Colonic mucosa (tissue), 4 donors: ENCODE data around the gene TRIML2. TPM values are rescaled to one million over a fixed set of nuclear protein-coding genes. Genes with fewer than 3 reads are reported as not detected.

Experiments
- DNase-seq: peaks from one replicate; pipeline ENCODE4 v3.0.0-alpha.2; 2020
- H3K27ac ChIP-seq: fragments of 200-600 bp; one replicate; pipeline ENCODE4 v1.8.0; 2021
- H3K27me3 ChIP-seq: fragments of 200-600 bp; one replicate; pipeline ENCODE4 v1.8.0; 2021
- H3K36me3 ChIP-seq: fragments of 200-600 bp; one replicate; pipeline ENCODE4 v1.8.0; 2021
- H3K4me1 ChIP-seq: fragments of 200-600 bp; one replicate; pipeline ENCODE4 v1.8.0; 2021; ENCODE audit warnings: mild to moderate bottlenecking
- H3K4me3 ChIP-seq: fragments of 200-600 bp; one replicate; pipeline ENCODE4 v1.8.0; 2021
- H3K9ac ChIP-seq, 2 donors: one replicate each; pipeline ENCODE4 v1.7.0; 2013; ENCODE audit warnings: control low read depth in 2 of 2, low read depth in 2 of 2, low read length in 2 of 2
- H3K9me3 ChIP-seq: fragments of 200-600 bp; one replicate; pipeline ENCODE4 v1.8.0; 2021
- intact Hi-C: fragments of 100-400 bp; cut with DNase I; formaldehyde crosslinking; loops from one replicate; pipeline ENCODE4 v1.14.1; 2022
- total RNA-seq, 2 donors: library from RNA; stranded (reverse); fragmentation: NEBNext Ultra II Directional in 1 of 2; extraction: Animal tissue kit (Norgen Biotek cat#: 25700) in 1 of 2; gene quantifications; one replicate each; pipeline ENCODE4 v1.2.1, GENCODE V29; 2021
- TF ChIP-seq, protein P1 (sequence below): fragments of 200-600 bp; IDR thresholded peaks from one replicate; pipeline ENCODE4 v1.8.0; 2022; ENCODE audit warnings: antibody characterized with exemption, mild to moderate bottlenecking
- donor health status: healthy.
- donor health status: DM: no; HTN: no; CAD: no.
- donor health status: DM: no; HTN: no; CAD: no.

The TRIML2 gene
- total RNA-seq, 2 donors from 2014 or later = 0.20 TPM; not detected in 1

DNA sequence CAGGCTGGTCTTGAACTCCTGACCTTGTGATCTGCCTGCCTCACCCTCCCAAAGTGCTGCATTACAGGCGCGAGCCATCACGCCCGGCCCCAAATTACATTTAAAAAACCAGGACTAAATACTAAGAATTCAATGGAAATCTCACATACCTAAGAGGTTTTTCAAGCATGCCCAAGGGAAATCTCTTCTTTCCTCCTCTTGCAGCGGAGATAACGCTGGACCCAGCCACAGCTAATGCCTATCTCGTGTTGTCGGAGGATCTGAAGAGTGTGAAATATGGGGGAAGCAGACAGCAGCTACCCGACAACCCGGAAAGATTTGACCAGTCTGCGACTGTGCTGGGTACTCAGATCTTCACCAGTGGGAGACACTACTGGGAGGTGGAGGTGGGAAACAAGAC lies 37.2 kb upstream of the TRIML2 start:
- H3K27me3 ChIP-seq = no peaks in the 10 kb centered on the region
- H3K4me3 ChIP-seq = no peak overlapping the region
- H3K27ac ChIP-seq = no peak overlapping the region
- no peaks in the 10 kb centered on the region for H3K4me1 ChIP-seq
- no peaks in the 10 kb centered on the region for H3K9me3 ChIP-seq
- no peak overlapping the region for H3K9ac ChIP-seq
- TF ChIP-seq, protein P1, sequence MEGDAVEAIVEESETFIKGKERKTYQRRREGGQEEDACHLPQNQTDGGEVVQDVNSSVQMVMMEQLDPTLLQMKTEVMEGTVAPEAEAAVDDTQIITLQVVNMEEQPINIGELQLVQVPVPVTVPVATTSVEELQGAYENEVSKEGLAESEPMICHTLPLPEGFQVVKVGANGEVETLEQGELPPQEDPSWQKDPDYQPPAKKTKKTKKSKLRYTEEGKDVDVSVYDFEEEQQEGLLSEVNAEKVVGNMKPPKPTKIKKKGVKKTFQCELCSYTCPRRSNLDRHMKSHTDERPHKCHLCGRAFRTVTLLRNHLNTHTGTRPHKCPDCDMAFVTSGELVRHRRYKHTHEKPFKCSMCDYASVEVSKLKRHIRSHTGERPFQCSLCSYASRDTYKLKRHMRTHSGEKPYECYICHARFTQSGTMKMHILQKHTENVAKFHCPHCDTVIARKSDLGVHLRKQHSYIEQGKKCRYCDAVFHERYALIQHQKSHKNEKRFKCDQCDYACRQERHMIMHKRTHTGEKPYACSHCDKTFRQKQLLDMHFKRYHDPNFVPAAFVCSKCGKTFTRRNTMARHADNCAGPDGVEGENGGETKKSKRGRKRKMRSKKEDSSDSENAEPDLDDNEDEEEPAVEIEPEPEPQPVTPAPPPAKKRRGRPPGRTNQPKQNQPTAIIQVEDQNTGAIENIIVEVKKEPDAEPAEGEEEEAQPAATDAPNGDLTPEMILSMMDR = no peak
- H3K36me3 ChIP-seq = no peaks in the 10 kb centered on the region
- DNase-seq = no peak
- intact Hi-C loops = no loop called here

DNA sequence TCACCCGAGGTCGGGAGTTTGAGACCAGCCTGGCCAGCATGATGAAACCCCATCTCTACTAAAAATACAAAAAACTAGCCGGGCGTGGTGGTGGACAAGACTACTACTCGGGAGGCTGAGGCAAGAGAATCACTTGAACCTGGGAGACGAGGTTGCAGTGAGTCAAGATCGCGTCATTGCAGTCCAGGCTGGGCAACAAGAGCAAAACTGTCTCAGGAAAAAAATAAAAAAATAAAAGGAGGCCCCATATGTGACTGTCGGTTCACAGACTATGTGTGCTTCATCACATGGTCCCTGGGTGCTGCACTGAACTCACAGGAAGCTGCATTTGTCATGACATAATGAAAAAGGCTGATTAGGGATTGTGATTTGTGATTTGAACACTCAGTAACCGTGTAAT lies 36.2 kb upstream of the TRIML2 start:
- no peaks in the 10 kb centered on the region for H3K9me3 ChIP-seq
- no peaks in the 10 kb centered on the region for H3K27me3 ChIP-seq
- H3K4me3 ChIP-seq = no peak overlapping the region
- DNase-seq = no peak
- H3K27ac ChIP-seq = no peak overlapping the region
- H3K9ac ChIP-seq = no peak overlapping the region
- no peaks in the 10 kb centered on the region for H3K4me1 ChIP-seq
- intact Hi-C loops = no loop called here
- no peaks in the 10 kb centered on the region for H3K36me3 ChIP-seq
- TF ChIP-seq, protein P1 = no peak

DNA sequence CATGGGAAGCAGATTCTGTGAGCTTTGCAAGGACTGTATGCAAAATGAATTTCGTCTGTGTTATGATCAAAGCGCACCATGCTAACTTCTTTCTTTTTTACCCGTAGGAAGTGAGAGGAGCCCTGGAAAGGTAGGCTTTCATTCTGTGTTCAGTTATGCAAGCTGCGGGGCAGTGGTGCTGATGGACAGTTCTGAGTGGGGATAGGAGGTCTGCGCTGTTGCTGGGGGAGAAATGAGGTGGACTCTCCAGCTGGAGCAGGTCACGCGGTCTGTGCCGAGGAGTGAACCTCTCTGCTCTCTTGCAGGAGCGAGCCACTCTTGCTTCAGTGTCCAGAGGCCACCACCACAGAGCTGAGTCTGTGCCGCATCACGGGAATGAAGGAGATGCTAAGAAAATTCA lies 34.3 kb upstream of the TRIML2 start:
- DNase-seq = no peak
- Histone ChIP-seq H3K4me1 (no peaks in the 10 kb centered on the region), H3K9me3 (no peaks in the 10 kb centered on the region), H3K27me3 (no peaks in the 10 kb centered on the region), H3K4me3 (no peak overlapping the region), H3K27ac (no peak overlapping the region), H3K9ac (no peak overlapping the region), H3K36me3 (no peaks in the 10 kb centered on the region)
- TF ChIP-seq, protein P1 = no peak
- intact Hi-C loops = no loop called here

DNA sequence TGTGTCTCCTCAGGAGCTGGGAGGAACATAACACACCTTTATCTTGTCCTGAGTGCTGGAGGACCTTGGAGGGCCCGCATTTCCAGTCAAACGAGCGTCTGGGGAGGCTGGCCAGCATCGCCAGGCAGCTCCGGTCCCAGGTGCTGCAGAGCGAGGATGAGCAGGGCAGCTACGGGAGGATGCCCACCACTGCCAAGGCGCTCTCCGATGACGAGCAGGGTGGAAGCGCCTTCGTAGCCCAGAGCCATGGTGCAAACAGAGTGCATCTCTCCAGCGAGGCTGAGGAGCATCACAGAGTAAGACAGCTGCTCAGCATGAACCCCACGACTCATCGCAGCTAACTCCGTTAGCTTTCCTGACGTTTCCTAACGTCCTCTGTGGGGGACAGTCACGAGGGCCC lies 30.3 kb upstream of the TRIML2 start:
- H3K36me3 ChIP-seq = no peaks in the 10 kb centered on the region
- TF ChIP-seq, protein P1 = no peak
- no peaks in the 10 kb centered on the region for H3K4me1 ChIP-seq
- H3K27ac ChIP-seq = no peak overlapping the region
- H3K27me3 ChIP-seq = no peaks in the 10 kb centered on the region
- no peak overlapping the region for H3K4me3 ChIP-seq
- no peak for DNase-seq
- intact Hi-C loops = no loop called here
- H3K9ac ChIP-seq = no peak overlapping the region
- no peaks in the 10 kb centered on the region for H3K9me3 ChIP-seq

DNA sequence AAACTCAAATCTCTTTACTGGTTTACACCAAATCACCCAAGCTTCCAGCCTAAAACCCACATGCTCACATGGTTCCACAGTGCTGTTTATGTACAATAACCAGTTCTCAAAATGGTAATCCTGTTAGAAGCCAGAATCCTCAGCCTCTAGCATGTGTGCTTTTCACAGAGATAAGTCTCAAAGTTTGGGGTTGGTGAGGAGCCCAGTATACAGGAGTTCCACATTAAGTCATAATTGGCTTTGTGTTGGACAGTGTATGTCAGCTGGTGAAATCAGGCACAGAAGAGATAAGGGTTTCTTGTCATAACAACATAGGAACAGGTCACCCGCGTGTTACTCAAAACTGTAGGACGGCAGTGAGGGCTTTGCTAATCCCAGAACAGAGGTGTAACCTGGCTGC lies 29.7 kb upstream of the TRIML2 start, which contains the start of gene TRIML1:
TSS of gene TRIML1 (plus strand) at position 301 of the 400 bp plus-strand sequence. CDS start 118 bp downstream, outside the sequence.
- H3K9ac ChIP-seq = no peak within 1 kb of the TSS
- no peak for DNase-seq
- TF ChIP-seq, protein P1 = no peak
- H3K36me3 ChIP-seq = no peaks in the 10 kb centered on the region
- H3K27ac ChIP-seq = no peak within 1 kb of the TSS
- intact Hi-C loops = no loop called here
- H3K27me3 ChIP-seq = no peaks in the 10 kb centered on the region
- H3K9me3 ChIP-seq = no peaks in the 10 kb centered on the region
- no peaks in the 10 kb centered on the region for H3K4me1 ChIP-seq
- H3K4me3 ChIP-seq = no peak within 1 kb of the TSS

DNA sequence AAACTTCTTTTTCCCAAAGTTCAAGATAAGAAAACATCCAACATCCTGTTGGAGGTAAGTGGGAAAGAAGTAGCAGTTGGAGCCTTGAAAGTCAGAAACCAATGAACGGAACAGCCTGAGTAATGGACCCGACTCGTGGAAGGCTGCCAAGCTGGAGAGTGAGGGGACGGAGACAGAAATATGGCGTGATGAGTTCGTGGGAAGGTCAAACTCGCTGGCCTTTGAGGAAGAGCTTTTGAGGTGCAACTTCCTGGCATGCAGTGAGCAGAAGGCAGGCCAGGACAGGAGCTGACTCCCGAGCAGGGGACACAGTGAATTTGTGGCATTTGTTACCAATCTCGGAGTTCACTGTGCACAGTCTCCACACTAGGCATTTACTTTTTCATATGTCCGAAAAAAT lies 28.8 kb upstream of the TRIML2 start:
- H3K27me3 ChIP-seq = no peaks in the 10 kb centered on the region
- H3K4me3 ChIP-seq = no peak overlapping the region
- no peak overlapping the region for H3K27ac ChIP-seq
- H3K9me3 ChIP-seq = no peaks in the 10 kb centered on the region
- DNase-seq = no peak
- H3K36me3 ChIP-seq = no peaks in the 10 kb centered on the region
- TF ChIP-seq, protein P1 = no peak
- H3K4me1 ChIP-seq = no peaks in the 10 kb centered on the region
- no peak overlapping the region for H3K9ac ChIP-seq
- intact Hi-C loops = no loop called here
